ENCODE results near the gene ZNF587. TPM values are rescaled to one million over a fixed set of nuclear protein-coding genes. Genes with fewer than 3 reads are reported as not detected.
"Not testable (repeated sequence)": the region's sequence is repeated elsewhere in the genome, so short reads cannot be mapped to it uniquely, and the experiment has no call there.

The ZNF587 gene
- total and polyA plus RNA-seq, 8 donors: 9.3 to 29.5 (median 16.1) TPM

DNA sequence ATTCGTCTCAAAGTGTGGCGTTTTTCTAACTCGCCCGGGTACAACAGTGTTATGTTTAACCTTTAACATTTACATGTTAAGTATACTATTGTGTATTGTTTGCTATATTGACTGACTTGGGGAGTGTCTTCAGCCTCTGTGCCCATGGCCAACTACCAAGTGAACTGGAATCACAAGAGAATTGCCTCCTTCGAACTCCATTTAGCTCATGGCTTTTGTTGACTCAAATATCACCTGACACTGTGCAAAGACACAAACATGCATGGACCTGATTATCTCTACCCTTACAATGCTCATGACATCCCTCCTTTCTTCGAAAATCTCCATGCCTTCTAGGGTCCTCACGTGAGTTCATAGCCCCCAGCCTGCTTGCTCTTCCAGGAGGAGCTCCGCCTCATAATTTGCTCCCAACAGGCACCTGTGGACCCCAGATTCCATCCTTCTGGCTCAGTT is 38.5 kb downstream of the ZNF587 start:
- peak in 2 of 4 donors; percentile 16 for ATAC-seq
- H3K4me1 ChIP-seq: no peaks in the 10 kb centered on the region
- H3K27me3 ChIP-seq: no peaks in the 10 kb centered on the region
- no peak for DNase-seq
- FAIRE-seq: no peak
- intact Hi-C loops (cut with DNase I): no loop called here
- TF ChIP-seq, protein P1, sequence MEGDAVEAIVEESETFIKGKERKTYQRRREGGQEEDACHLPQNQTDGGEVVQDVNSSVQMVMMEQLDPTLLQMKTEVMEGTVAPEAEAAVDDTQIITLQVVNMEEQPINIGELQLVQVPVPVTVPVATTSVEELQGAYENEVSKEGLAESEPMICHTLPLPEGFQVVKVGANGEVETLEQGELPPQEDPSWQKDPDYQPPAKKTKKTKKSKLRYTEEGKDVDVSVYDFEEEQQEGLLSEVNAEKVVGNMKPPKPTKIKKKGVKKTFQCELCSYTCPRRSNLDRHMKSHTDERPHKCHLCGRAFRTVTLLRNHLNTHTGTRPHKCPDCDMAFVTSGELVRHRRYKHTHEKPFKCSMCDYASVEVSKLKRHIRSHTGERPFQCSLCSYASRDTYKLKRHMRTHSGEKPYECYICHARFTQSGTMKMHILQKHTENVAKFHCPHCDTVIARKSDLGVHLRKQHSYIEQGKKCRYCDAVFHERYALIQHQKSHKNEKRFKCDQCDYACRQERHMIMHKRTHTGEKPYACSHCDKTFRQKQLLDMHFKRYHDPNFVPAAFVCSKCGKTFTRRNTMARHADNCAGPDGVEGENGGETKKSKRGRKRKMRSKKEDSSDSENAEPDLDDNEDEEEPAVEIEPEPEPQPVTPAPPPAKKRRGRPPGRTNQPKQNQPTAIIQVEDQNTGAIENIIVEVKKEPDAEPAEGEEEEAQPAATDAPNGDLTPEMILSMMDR (IDR thresholded peaks at IDR 0.05): no peak
- peak overlapping the region in 2 of 4 donors; percentile 7 to 32 for H3K27ac ChIP-seq
- WGBS, 2 donors: 11 to 14% methylated on average over 8 of the region's 8 CpGs
- peak overlapping the region; percentile 29 to 45 (median 34) for H3K4me3 ChIP-seq
- H3K9me3 ChIP-seq: no peaks in the 10 kb centered on the region
- H3K36me3 ChIP-seq: no peaks in the 10 kb centered on the region

DNA sequence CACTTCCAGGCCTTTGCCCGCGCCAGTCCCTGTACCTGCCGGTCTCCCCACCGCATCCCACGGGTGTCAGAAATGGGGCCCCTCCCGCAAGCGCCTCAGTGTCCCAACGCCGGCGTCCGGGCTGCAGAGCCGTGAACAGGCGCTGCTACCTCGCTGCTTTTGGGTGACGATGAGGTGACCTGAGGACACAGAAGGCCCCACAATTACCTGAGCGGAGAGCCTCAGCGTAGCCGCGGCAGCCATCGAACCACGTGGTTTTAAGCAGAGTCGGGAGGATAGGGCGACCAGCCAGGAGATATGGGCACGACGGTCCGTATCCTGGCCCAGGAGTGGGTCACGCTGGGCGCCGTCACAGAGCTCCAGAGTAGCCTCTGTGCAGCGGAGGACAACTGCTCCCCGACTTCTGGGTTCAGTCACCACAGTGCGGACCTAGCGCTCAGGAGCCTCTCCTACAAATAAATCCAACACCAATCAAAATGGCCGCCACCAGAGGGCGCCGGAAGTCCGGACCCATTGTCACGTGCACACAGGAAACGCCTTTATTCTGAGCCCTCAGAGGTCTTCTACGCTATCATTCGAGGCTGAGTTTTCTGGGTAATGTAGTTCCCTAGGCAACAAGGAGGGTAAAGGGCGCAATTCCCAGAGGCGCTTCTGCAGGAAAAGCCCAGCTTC is 39.0 kb downstream of the ZNF587 start, which contains the start of gene ZNF814:
ZNF814 (minus strand) TSS at position 478 of the 672 bp plus-strand sequence; CDS start at position 243, 235 bp downstream.
- FAIRE-seq: no peak
- peak within 1 kb of the TSS in 2 of 4 donors; percentile 7 to 32 for H3K27ac ChIP-seq

DNA sequence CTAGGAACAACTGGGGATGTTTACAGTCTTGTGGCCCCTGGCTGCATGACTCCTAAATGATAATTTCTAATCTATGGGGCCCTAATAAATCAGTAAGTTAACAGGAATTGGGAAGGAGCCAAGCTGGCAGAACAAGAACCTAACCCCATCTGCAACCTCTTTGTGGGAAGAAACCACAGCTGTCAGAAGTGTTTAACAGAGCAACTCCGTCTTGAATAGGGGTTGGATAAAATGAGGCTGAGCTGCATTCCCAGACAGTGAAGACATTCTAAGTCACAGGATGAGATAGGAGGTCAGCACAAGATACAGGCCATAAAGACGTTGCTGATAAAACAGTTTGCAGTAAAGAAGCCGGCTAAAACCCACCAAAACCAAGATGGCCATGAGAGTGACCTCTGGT is 41.0 kb downstream of the ZNF587 start:
- H3K4me1 ChIP-seq; intact Hi-C loops (cut with DNase I); H3K27me3 ChIP-seq; ATAC-seq; DNase-seq; H3K4me3 ChIP-seq; H3K27ac ChIP-seq; H3K36me3 ChIP-seq; H3K9me3 ChIP-seq; FAIRE-seq: not testable (repeated sequence)
- 43 to 46% methylated on average over 3 of the region's 3 CpGs for WGBS, 2 donors

More for the DNA sequence above, 39.0 kb downstream of the ZNF587 start, which contains the start of gene ZNF814:
- 5 to 8% methylated on average over 43 of the region's 43 CpGs for WGBS, 2 donors
- Histone ChIP-seq H3K4me3 (peak within 1 kb of the TSS; percentile 29 to 45 (median 34)), H3K4me1 (no peaks in the 10 kb centered on the region), H3K9me3 (no peaks in the 10 kb centered on the region), H3K27me3 (no peaks in the 10 kb centered on the region), H3K36me3 (no peaks in the 10 kb centered on the region)
- TF ChIP-seq, protein P1 (IDR thresholded peaks at IDR 0.05): peak in 2 of 4 donors; percentile 8 to 19
- peak; percentile 84 to 97 (median 92) for ATAC-seq
- DNase-seq: peak; percentile 56 to 71 (median 65)
- intact Hi-C loops (cut with DNase I): no loop called here

DNA sequence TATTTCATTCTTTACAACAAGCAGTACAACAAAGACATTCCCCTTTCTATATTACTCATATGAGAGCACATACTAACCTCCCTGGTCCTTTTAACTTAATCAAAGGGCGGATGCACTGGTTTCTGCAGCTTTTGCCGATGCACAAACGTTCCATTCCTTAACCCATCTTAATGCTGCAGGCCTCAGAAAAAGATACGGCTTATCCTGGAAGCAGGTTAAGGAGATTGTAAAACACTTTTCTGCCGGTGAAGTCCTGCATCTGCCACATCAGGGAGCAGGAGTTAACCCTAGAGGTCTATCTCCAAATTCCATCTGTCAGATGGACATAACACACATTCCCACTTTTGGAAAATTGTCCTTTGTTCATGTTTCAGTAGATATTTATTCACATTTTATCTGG is 50.7 kb downstream of the ZNF587 start:
- intact Hi-C loops (cut with DNase I): no loop called here
- no peaks in the 10 kb centered on the region for H3K9me3 ChIP-seq

DNA sequence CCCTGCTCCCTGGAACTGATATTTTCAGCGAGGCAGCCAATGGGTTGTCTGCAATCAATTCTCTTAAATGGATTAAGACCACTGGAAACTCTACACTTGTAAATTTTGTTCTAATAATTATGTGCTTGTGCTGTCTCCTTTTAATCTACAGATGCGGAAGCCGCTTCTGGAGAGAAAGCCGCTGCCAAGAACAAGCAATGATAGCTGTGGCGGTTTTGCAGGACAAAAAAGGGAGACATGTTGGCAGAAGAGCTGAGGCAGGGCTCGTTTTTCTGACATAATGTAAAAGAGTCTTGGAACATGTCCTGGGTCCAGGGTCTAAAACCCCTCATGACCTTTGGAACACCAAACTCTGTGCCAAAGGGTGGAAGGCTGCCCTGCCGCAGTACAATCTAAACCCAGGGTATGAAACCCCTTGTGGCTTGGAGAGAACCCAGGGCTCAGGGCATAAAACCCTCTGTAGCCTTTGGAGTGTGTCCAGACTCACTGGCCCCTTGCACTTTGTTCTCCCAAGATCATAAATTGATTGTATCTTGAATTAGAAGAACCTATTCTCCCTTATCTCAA is 54.0 kb downstream of the ZNF587 start:
- no peaks in the 10 kb centered on the region for H3K9me3 ChIP-seq
- DNase-seq: no peak

More for the DNA sequence above, 50.7 kb downstream of the ZNF587 start:
- TF ChIP-seq, protein P1 (IDR thresholded peaks at IDR 0.05): no peak
- Histone ChIP-seq H3K36me3 (no peaks in the 10 kb centered on the region), H3K27me3 (no peaks in the 10 kb centered on the region), H3K27ac (no peak overlapping the region), H3K4me3 (no peak overlapping the region), H3K4me1 (no peaks in the 10 kb centered on the region)
- ATAC-seq (no peak), DNase-seq (no peak), FAIRE-seq (no peak)
- WGBS, 2 donors: 84 to 86% methylated on average over 5 of the region's 5 CpGs

More for the DNA sequence above, 54.0 kb downstream of the ZNF587 start:
- Histone ChIP-seq H3K27me3 (no peaks in the 10 kb centered on the region), H3K36me3 (peaks cover 0 to 8% (median 0%) of the 10 kb centered on the region in 3 donors), H3K4me3 (no peak overlapping the region), H3K4me1 (no peaks in the 10 kb centered on the region), H3K27ac (no peak overlapping the region)
- ATAC-seq (no peak), FAIRE-seq (no peak)
- WGBS, 2 donors: 61 to 63% methylated on average over 7 of the region's 7 CpGs
- TF ChIP-seq, protein P1 (IDR thresholded peaks at IDR 0.05): no peak
- intact Hi-C loops (cut with DNase I): no loop called here
